Nephron (organoid): ENCODE results near the gene CMYA5.

ENCODE experiments used
- H3K27ac Mint-ChIP-seq, 3 experiments: 2 replicates each; pipeline ENCODE4 v1.8.0; 2020; ENCODE audit warnings: mixed read lengths in 3 of 3, mild to moderate bottlenecking in 2 of 3, moderate library complexity in 1 of 3
- H3K27me3 Mint-ChIP-seq: 2 replicates; pipeline ENCODE4 v1.8.0; 2021; ENCODE audit warnings: low read depth, mild to moderate bottlenecking, moderate library complexity, mixed read lengths
- H3K36me3 Mint-ChIP-seq: 2 replicates; pipeline ENCODE4 v1.8.0; 2020; ENCODE audit warnings: low read depth, mixed read lengths
- H3K4me1 Mint-ChIP-seq: 2 replicates; pipeline ENCODE4 v1.8.0; 2020; ENCODE audit warnings: mixed read lengths
- H3K4me3 Mint-ChIP-seq, 3 experiments: 2 replicates each; pipeline ENCODE4 v1.8.0; 2020; ENCODE audit warnings: mild to moderate bottlenecking in 3 of 3, mixed read lengths in 3 of 3, moderate library complexity in 2 of 3
- H3K9me3 Mint-ChIP-seq: 2 replicates; pipeline ENCODE4 v1.8.0; 2020; ENCODE audit warnings: mixed read lengths
- CTCF ChIP-seq, 3 experiments: fragments of 200-600 bp; sonication (generic); IDR thresholded peaks; one replicate each; pipeline ENCODE4 v1.5.0; 2021; ENCODE audit warnings: antibody characterized with exemption in 3 of 3; ENCODE audit not compliant: unreplicated experiment in 3 of 3

Gene CMYA5

GRCh38 chr5:79831381-79832309, 142.0 kb downstream of the CMYA5 start:
- Mint-ChIP-seq H3K27ac (no peak overlapping the region), H3K9me3 (no peaks in the 10 kb centered on the region)
- no peak for TF ChIP-seq CTCF (IDR thresholded peaks at IDR 0.05; ENCODE audit: unreplicated experiment in 3 of 3)

GRCh38 chr5:79832911-79833310, 143.3 kb downstream of the CMYA5 start:
- Mint-ChIP-seq H3K27ac (peak overlapping the region in 1 of 3 experiments; percentile 47), H3K27me3 (peaks cover 40% of the 10 kb centered on the region), H3K9me3 (no peaks in the 10 kb centered on the region), H3K36me3 (no peaks in the 10 kb centered on the region), H3K4me1 (peaks cover 14% of the 10 kb centered on the region), H3K4me3 (no peak overlapping the region)
- no peak for TF ChIP-seq CTCF (IDR thresholded peaks at IDR 0.05; ENCODE audit: unreplicated experiment in 3 of 3)

More at GRCh38 chr5:79831381-79832309, 142.0 kb downstream of the CMYA5 start:
- Mint-ChIP-seq H3K4me1 (peaks cover 7% of the 10 kb centered on the region), H3K4me3 (no peak overlapping the region), H3K36me3 (no peaks in the 10 kb centered on the region), H3K27me3 (peaks cover 32% of the 10 kb centered on the region)

- Mint-ChIP-seq H3K4me3 (no peak overlapping the region), H3K4me1 (peaks cover 26% of the 10 kb centered on the region)
- no peak for TF ChIP-seq CTCF (IDR thresholded peaks at IDR 0.05; ENCODE audit: unreplicated experiment in 3 of 3)
These were observed 144.6 kb downstream of the CMYA5 start for GRCh38 chr5:79834098-79834753.

GRCh38 chr5:79834754-79835714, 145.4 kb downstream of the CMYA5 start:
- Mint-ChIP-seq H3K9me3 (no peaks in the 10 kb centered on the region), H3K27ac (peak overlapping the region; percentile 69 to 74 (median 72)), H3K4me1 (peaks cover 32% of the 10 kb centered on the region), H3K4me3 (no peak overlapping the region), H3K36me3 (no peaks in the 10 kb centered on the region), H3K27me3 (peaks cover 31% of the 10 kb centered on the region)
- TF ChIP-seq CTCF (IDR thresholded peaks at IDR 0.05; ENCODE audit: unreplicated experiment in 3 of 3): no peak

More at GRCh38 chr5:79834098-79834753, 144.6 kb downstream of the CMYA5 start:
- Mint-ChIP-seq H3K9me3 (no peaks in the 10 kb centered on the region), H3K27ac (peak overlapping the region; percentile 69 to 74 (median 72)), H3K36me3 (no peaks in the 10 kb centered on the region), H3K27me3 (peaks cover 31% of the 10 kb centered on the region)

GRCh38 chr5:79837761-79838551, 148.3 kb downstream of the CMYA5 start:
- Mint-ChIP-seq H3K9me3 (no peaks in the 10 kb centered on the region), H3K4me3 (peak overlapping the region in 1 of 3 experiments; percentile 27), H3K36me3 (no peaks in the 10 kb centered on the region), H3K4me1 (peaks cover 41% of the 10 kb centered on the region), H3K27ac (peak overlapping the region; percentile 47 to 94 (median 73)), H3K27me3 (peaks cover 42% of the 10 kb centered on the region)
- TF ChIP-seq CTCF (IDR thresholded peaks at IDR 0.05; ENCODE audit: unreplicated experiment in 3 of 3): no peak
